ENCODE data around the gene ZFHX3.

Gene ZFHX3

GRCh38 chr16:72736074-72736473 lies 311.9 kb downstream of the ZFHX3 start:
- no peak overlapping the region for H3K4me3 Mint-ChIP-seq
- peaks cover 17% of the 10 kb centered on the region for H3K36me3 Mint-ChIP-seq (ENCODE audit: low read depth)
- no peak overlapping the region for H3K27ac Mint-ChIP-seq
- H3K27me3 Mint-ChIP-seq (ENCODE audit: low read depth): no peaks in the 10 kb centered on the region
- H3K9me3 Mint-ChIP-seq: peaks cover 39% of the 10 kb centered on the region
- no peaks in the 10 kb centered on the region for H3K4me1 Mint-ChIP-seq
- no peak for TF ChIP-seq CTCF (IDR thresholded peaks at IDR 0.05; ENCODE audit: unreplicated experiment in 3 of 3)

Data from nephron (organoid).